ENCODE data around the gene NEURL1. TPM values are rescaled to one million over a fixed set of nuclear protein-coding genes. Genes with fewer than 3 reads are reported as not detected.

Gene NEURL1
- total RNA-seq, 1 experiment from 2014 or later, result 4.8 TPM

GRCh38 chr10:103472005-103472404, 21.5 kb upstream of the NEURL1 start:
- intact Hi-C loops (cut with micrococcal nuclease; ENCODE audit: unreplicated experiment), result no loop called here
- ChIA-PET CTCF (no interaction called here), POLR2A (ENCODE audit: unreplicated experiment) (interaction anchor here (0.6 to 0.9 kb wide), 2 partner anchors 9 to 784 kb away, joined by 6 to 7 read pairs; no protein-coding TSS in a partner anchor)
- BruUV-seq (replicated peaks), result no TSS peak
- TF ChIP-seq CTCF (conservative IDR thresholded peaks at IDR 0.05), result no peak
- H3K36me3 ChIP-seq (ENCODE audit: low read depth), result no peaks in the 10 kb centered on the region
- H3K4me1 ChIP-seq (replicated peaks; ENCODE audit: insufficient read depth), result peaks cover 35% of the 10 kb centered on the region
- no peaks in the 10 kb centered on the region for H3K27me3 ChIP-seq (ENCODE audit: insufficient read depth, low read depth)
- peak overlapping the region; percentile 52 for H2AFZ ChIP-seq
- no peaks in the 10 kb centered on the region for H3K9me3 ChIP-seq (ENCODE audit: insufficient read depth, low read depth)
- peak overlapping the region; percentile 94 for H3K27ac ChIP-seq
- no peak for DNase-seq
- peak overlapping the region; percentile 43; the same call in 1 of the 2 replicates for H3K4me3 ChIP-seq
- no peaks in the 10 kb centered on the region for H3K79me2 ChIP-seq (ENCODE audit: low read depth)
- H4K20me1 ChIP-seq (ENCODE audit: insufficient read depth), result no peaks in the 10 kb centered on the region
- H3F3A ChIP-seq (ENCODE audit: insufficient read depth, low read depth), result peaks cover 19% of the 10 kb centered on the region; the same call in 1 of the 2 replicates
- H3K4me2 ChIP-seq, result peak overlapping the region; percentile 76
- no peaks in the 10 kb centered on the region for H3K9me2 ChIP-seq (ENCODE audit: insufficient read depth)

- no peak for DNase-seq
- H3K4me3 ChIP-seq, result no peak overlapping the region
- peaks cover 39% of the 10 kb centered on the region for H3K4me1 ChIP-seq (replicated peaks; ENCODE audit: insufficient read depth)
- H2AFZ ChIP-seq, result no peak overlapping the region
- no peaks in the 10 kb centered on the region for H3K9me2 ChIP-seq (ENCODE audit: insufficient read depth)
- peaks cover 4% of the 10 kb centered on the region; the same call in 1 of the 2 replicates for H3K79me2 ChIP-seq (ENCODE audit: low read depth)
- no peaks in the 10 kb centered on the region for H3K36me3 ChIP-seq (ENCODE audit: low read depth)
- peaks cover 19% of the 10 kb centered on the region; the same call in 1 of the 2 replicates for H3F3A ChIP-seq (ENCODE audit: insufficient read depth, low read depth)
- no peak overlapping the region for H3K4me2 ChIP-seq
- H4K20me1 ChIP-seq (ENCODE audit: insufficient read depth), result no peaks in the 10 kb centered on the region
- intact Hi-C loops (cut with micrococcal nuclease; ENCODE audit: unreplicated experiment), result no loop called here
- ChIA-PET POLR2A (ENCODE audit: unreplicated experiment) (no interaction called here), CTCF (no interaction called here)
- BruUV-seq (replicated peaks), result no TSS peak
- no peak overlapping the region for H3K27ac ChIP-seq
- no peaks in the 10 kb centered on the region for H3K9me3 ChIP-seq (ENCODE audit: insufficient read depth, low read depth)
- TF ChIP-seq CTCF (conservative IDR thresholded peaks at IDR 0.05) (no peak), EZH2 (IDR thresholded peaks at IDR 0.05; ENCODE audit: low read depth) (no peak)
- H3K27me3 ChIP-seq (ENCODE audit: insufficient read depth, low read depth), result no peaks in the 10 kb centered on the region
Measured at GRCh38 chr10:103473261-103473671, 20.2 kb upstream of the NEURL1 start.

- ChIA-PET CTCF (no interaction called here), POLR2A (ENCODE audit: unreplicated experiment) (no interaction called here)
- Histone ChIP-seq H4K20me1 (ENCODE audit: insufficient read depth) (no peaks in the 10 kb centered on the region), H3K36me3 (ENCODE audit: low read depth) (no peaks in the 10 kb centered on the region), H2AFZ (no peak overlapping the region), H3K4me1 (replicated peaks; ENCODE audit: insufficient read depth) (peaks cover 46% of the 10 kb centered on the region), H3K27me3 (ENCODE audit: insufficient read depth, low read depth) (no peaks in the 10 kb centered on the region), H3K4me3 (no peak overlapping the region), H3K27ac (no peak overlapping the region), H3K9me3 (ENCODE audit: insufficient read depth, low read depth) (no peaks in the 10 kb centered on the region), H3K79me2 (ENCODE audit: low read depth) (peaks cover 4% of the 10 kb centered on the region; the same call in 1 of the 2 replicates), H3K9me2 (ENCODE audit: insufficient read depth) (no peaks in the 10 kb centered on the region), H3F3A (ENCODE audit: insufficient read depth, low read depth) (peaks cover 19% of the 10 kb centered on the region; the same call in 1 of the 2 replicates), H3K4me2 (no peak overlapping the region)
- TF ChIP-seq EZH2 (IDR thresholded peaks at IDR 0.05; ENCODE audit: low read depth) (no peak), CTCF (conservative IDR thresholded peaks at IDR 0.05) (no peak)
- intact Hi-C loops (cut with micrococcal nuclease; ENCODE audit: unreplicated experiment), result no loop called here
- BruUV-seq (replicated peaks), result no TSS peak
- DNase-seq, result no peak
Measured at GRCh38 chr10:103474077-103474476, 19.4 kb upstream of the NEURL1 start.
